Peyer's patch (tissue), 4 donors: ENCODE results near the gene CCNQ.

Source experiments
- POLR2A ChIP-seq, 2 donors: fragments of 450-650 bp; IDR thresholded peaks; one replicate each; pipeline ENCODE4 v1.5.1; 2017; ENCODE audit warnings: antibody characterized with exemption in 2 of 2, mild to moderate bottlenecking in 2 of 2, moderate library complexity in 2 of 2
- TF ChIP-seq, protein P1 (sequence below), 6 experiments: fragments of 450-650 bp in 4 of 6; fragments of 200-600 bp in 2 of 6; sonication (generic) in 1 of 6; IDR thresholded peaks; one replicate each; pipeline ENCODE4 v1.5.1; 2017 to 2019; ENCODE audit warnings: antibody characterized with exemption in 6 of 6, mild to moderate bottlenecking in 3 of 6, moderate library complexity in 1 of 6

- TF ChIP-seq, protein P1, sequence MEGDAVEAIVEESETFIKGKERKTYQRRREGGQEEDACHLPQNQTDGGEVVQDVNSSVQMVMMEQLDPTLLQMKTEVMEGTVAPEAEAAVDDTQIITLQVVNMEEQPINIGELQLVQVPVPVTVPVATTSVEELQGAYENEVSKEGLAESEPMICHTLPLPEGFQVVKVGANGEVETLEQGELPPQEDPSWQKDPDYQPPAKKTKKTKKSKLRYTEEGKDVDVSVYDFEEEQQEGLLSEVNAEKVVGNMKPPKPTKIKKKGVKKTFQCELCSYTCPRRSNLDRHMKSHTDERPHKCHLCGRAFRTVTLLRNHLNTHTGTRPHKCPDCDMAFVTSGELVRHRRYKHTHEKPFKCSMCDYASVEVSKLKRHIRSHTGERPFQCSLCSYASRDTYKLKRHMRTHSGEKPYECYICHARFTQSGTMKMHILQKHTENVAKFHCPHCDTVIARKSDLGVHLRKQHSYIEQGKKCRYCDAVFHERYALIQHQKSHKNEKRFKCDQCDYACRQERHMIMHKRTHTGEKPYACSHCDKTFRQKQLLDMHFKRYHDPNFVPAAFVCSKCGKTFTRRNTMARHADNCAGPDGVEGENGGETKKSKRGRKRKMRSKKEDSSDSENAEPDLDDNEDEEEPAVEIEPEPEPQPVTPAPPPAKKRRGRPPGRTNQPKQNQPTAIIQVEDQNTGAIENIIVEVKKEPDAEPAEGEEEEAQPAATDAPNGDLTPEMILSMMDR (IDR thresholded peaks at IDR 0.05) = no peak
- no peak for TF ChIP-seq POLR2A (IDR thresholded peaks at IDR 0.05)
These were observed 2.8 kb downstream of the CCNQ start for GRCh38 chrX:153595859-153596857.
